NCI-H1436 (cell line): ENCODE measurements around the gene NDFIP1.
A peak's percentile ranks its signal among the peaks of the same experiment; 100 is the strongest.
"Not testable (repeated sequence)": the region's sequence is repeated elsewhere in the genome, so short reads cannot be mapped to it uniquely, and the experiment has no call there.

Experiments used
- DNase-seq: peaks from one replicate; lab custom pipeline; 2025; lab: John Stamatoyannopoulos, UW

NDFIP1 gene

GRCh38 chr5:142154449-142154841, 45.9 kb downstream of the NDFIP1 start:
- DNase-seq = not testable (repeated sequence)

GRCh38 chr5:142156839-142157463, 48.4 kb downstream of the NDFIP1 start:
- no peak for DNase-seq

- no peak for DNase-seq
These were observed 50.8 kb downstream of the NDFIP1 start for GRCh38 chr5:142159354-142159753.

- DNase-seq = no peak
These were observed 55.7 kb downstream of the NDFIP1 start for GRCh38 chr5:142164315-142164714.

GRCh38 chr5:142166754-142167153, 58.2 kb downstream of the NDFIP1 start:
- no peak for DNase-seq

GRCh38 chr5:142167458-142167857, 58.9 kb downstream of the NDFIP1 start:
- DNase-seq = no peak

GRCh38 chr5:142168365-142168764, 59.8 kb downstream of the NDFIP1 start:
- DNase-seq = no peak

GRCh38 chr5:142170254-142170953, 61.8 kb downstream of the NDFIP1 start:
- DNase-seq = no peak

GRCh38 chr5:142171270-142171669, 62.7 kb downstream of the NDFIP1 start:
- DNase-seq = no peak

GRCh38 chr5:142175039-142175438, 66.5 kb downstream of the NDFIP1 start:
- peak; percentile 22 for DNase-seq

- DNase-seq = no peak
These were observed 67.0 kb downstream of the NDFIP1 start for GRCh38 chr5:142175461-142176142.

- DNase-seq = no peak
These were observed 67.7 kb downstream of the NDFIP1 start for GRCh38 chr5:142176255-142176654.

GRCh38 chr5:142178651-142179050, 70.1 kb downstream of the NDFIP1 start:
- no peak for DNase-seq

- peak; percentile 84 for DNase-seq
These were observed 71.3 kb downstream of the NDFIP1 start for GRCh38 chr5:142179776-142180387.

- DNase-seq = peak; percentile 49
These were observed 72.5 kb downstream of the NDFIP1 start for GRCh38 chr5:142181096-142181495.

GRCh38 chr5:142181547-142182163, 73.1 kb downstream of the NDFIP1 start:
- DNase-seq = no peak

GRCh38 chr5:142182840-142183239, 74.3 kb downstream of the NDFIP1 start:
- DNase-seq = no peak

- DNase-seq = no peak
These were observed 75.0 kb downstream of the NDFIP1 start for GRCh38 chr5:142183561-142183960.

GRCh38 chr5:142184988-142185387, 76.4 kb downstream of the NDFIP1 start:
- no peak for DNase-seq

- no peak for DNase-seq
These were observed 77.9 kb downstream of the NDFIP1 start for GRCh38 chr5:142186514-142186856.

GRCh38 chr5:142186857-142187594, 78.4 kb downstream of the NDFIP1 start:
- DNase-seq = no peak

- DNase-seq = not testable (repeated sequence)
These were observed 80.1 kb downstream of the NDFIP1 start for GRCh38 chr5:142188691-142189090.
